ENCODE measurements around the gene RNF135. TPM values are rescaled to one million over a fixed set of nuclear protein-coding genes. Genes with fewer than 3 reads are reported as not detected.
"Not testable (repeated sequence)": the region's sequence is repeated elsewhere in the genome, so short reads cannot be mapped to it uniquely, and the experiment has no call there.

RNF135 gene
- total RNA-seq, 1 donor from 2014 or later: 5.6 TPM

GRCh38 chr17:30961209-30962188, 9.3 kb upstream of the RNF135 start:
- DNase-seq (ENCODE audit: low read depth) (no peak), FAIRE-seq (no peak)
- Mint-ChIP-seq H3K4me1 (ENCODE audit: low read depth, unreplicated experiment) (peaks cover 6% of the 10 kb centered on the region), H3K36me3 (ENCODE audit: low read depth, unreplicated experiment) (no peaks in the 10 kb centered on the region), H3K9me3 (ENCODE audit: unreplicated experiment) (no peaks in the 10 kb centered on the region), H3K27me3 (ENCODE audit: low read depth, unreplicated experiment) (no peaks in the 10 kb centered on the region), H3K4me3 (ENCODE audit: unreplicated experiment) (no peak overlapping the region), H3K27ac (ENCODE audit: unreplicated experiment) (no peak overlapping the region)
- H3K27ac ChIP-seq (ENCODE audit: low read depth, low read length): no peak overlapping the region
- no peak overlapping the region for H3K4me3 ChIP-seq (ENCODE audit: insufficient read depth, low read depth, low read length)
- no peaks in the 10 kb centered on the region for H3K27me3 ChIP-seq (ENCODE audit: insufficient read depth, low read length)
- H2AFZ ChIP-seq (ENCODE audit: low read depth, low read length): no peak overlapping the region
- no peaks in the 10 kb centered on the region for H3K36me3 ChIP-seq (ENCODE audit: insufficient read depth, low read length)
- TF ChIP-seq EZH2 (IDR thresholded peaks at IDR 0.05; ENCODE audit: insufficient read depth, low read length) (no peak), CTCF (IDR thresholded peaks at IDR 0.05; ENCODE audit: insufficient read depth, low read depth, low read length) (no peak)
- H3K9me3 ChIP-seq (ENCODE audit: insufficient read depth, low read depth, low read length): no peaks in the 10 kb centered on the region
- H3K4me2 ChIP-seq (ENCODE audit: low read length): no peak overlapping the region
- H3K4me1 ChIP-seq (ENCODE audit: insufficient read depth, low read length): no peaks in the 10 kb centered on the region
- no peaks in the 10 kb centered on the region for H3K79me2 ChIP-seq (ENCODE audit: insufficient read depth, low read length)
- no peaks in the 10 kb centered on the region for H4K20me1 ChIP-seq (ENCODE audit: insufficient read depth, low read length)
- H3K9ac ChIP-seq (ENCODE audit: low read length): no peak overlapping the region

GRCh38 chr17:30964312-30964711, 6.5 kb upstream of the RNF135 start:
- H2AFZ ChIP-seq (ENCODE audit: low read depth, low read length); H3K36me3 ChIP-seq (ENCODE audit: insufficient read depth, low read length); H3K4me2 ChIP-seq (ENCODE audit: low read length); H3K36me3 Mint-ChIP-seq (ENCODE audit: low read depth, unreplicated experiment); H3K79me2 ChIP-seq (ENCODE audit: insufficient read depth, low read length); H3K9me3 ChIP-seq (ENCODE audit: insufficient read depth, low read depth, low read length); H3K4me3 Mint-ChIP-seq (ENCODE audit: unreplicated experiment); H3K4me1 ChIP-seq (ENCODE audit: insufficient read depth, low read length); H3K27ac Mint-ChIP-seq (ENCODE audit: unreplicated experiment); H4K20me1 ChIP-seq (ENCODE audit: insufficient read depth, low read length); H3K9ac ChIP-seq (ENCODE audit: low read length); H3K27me3 ChIP-seq (ENCODE audit: insufficient read depth, low read length); H3K4me3 ChIP-seq (ENCODE audit: insufficient read depth, low read depth, low read length); H3K4me1 Mint-ChIP-seq (ENCODE audit: low read depth, unreplicated experiment); DNase-seq (ENCODE audit: low read depth); FAIRE-seq; H3K27ac ChIP-seq (ENCODE audit: low read depth, low read length); H3K9me3 Mint-ChIP-seq (ENCODE audit: unreplicated experiment); H3K27me3 Mint-ChIP-seq (ENCODE audit: low read depth, unreplicated experiment): not testable (repeated sequence)

GRCh38 chr17:30964876-30965275, 6.0 kb upstream of the RNF135 start:
- H3K9me3 ChIP-seq (ENCODE audit: insufficient read depth, low read depth, low read length): no peaks in the 10 kb centered on the region
- no peak overlapping the region for H3K27ac ChIP-seq (ENCODE audit: low read depth, low read length)
- H3K27me3 ChIP-seq (ENCODE audit: insufficient read depth, low read length): no peaks in the 10 kb centered on the region
- DNase-seq (ENCODE audit: low read depth): no peak
- Mint-ChIP-seq H3K27ac (ENCODE audit: unreplicated experiment) (no peak overlapping the region), H3K4me3 (ENCODE audit: unreplicated experiment) (no peak overlapping the region), H3K36me3 (ENCODE audit: low read depth, unreplicated experiment) (no peaks in the 10 kb centered on the region), H3K9me3 (ENCODE audit: unreplicated experiment) (no peaks in the 10 kb centered on the region), H3K27me3 (ENCODE audit: low read depth, unreplicated experiment) (no peaks in the 10 kb centered on the region), H3K4me1 (ENCODE audit: low read depth, unreplicated experiment) (peaks cover 3% of the 10 kb centered on the region)
- FAIRE-seq: no peak
- TF ChIP-seq CTCF (IDR thresholded peaks at IDR 0.05; ENCODE audit: insufficient read depth, low read depth, low read length): no peak
- TF ChIP-seq EZH2 (IDR thresholded peaks at IDR 0.05; ENCODE audit: insufficient read depth, low read length): no peak
- no peaks in the 10 kb centered on the region for H3K79me2 ChIP-seq (ENCODE audit: insufficient read depth, low read length)
- no peak overlapping the region for H3K4me2 ChIP-seq (ENCODE audit: low read length)
- H3K4me3 ChIP-seq (ENCODE audit: insufficient read depth, low read depth, low read length): no peak overlapping the region
- H3K36me3 ChIP-seq (ENCODE audit: insufficient read depth, low read length): no peaks in the 10 kb centered on the region
- H2AFZ ChIP-seq (ENCODE audit: low read depth, low read length): no peak overlapping the region
- H4K20me1 ChIP-seq (ENCODE audit: insufficient read depth, low read length): no peaks in the 10 kb centered on the region
- H3K4me1 ChIP-seq (ENCODE audit: insufficient read depth, low read length): no peaks in the 10 kb centered on the region
- H3K9ac ChIP-seq (ENCODE audit: low read length): no peak overlapping the region
